Thoracic aorta (tissue), 2 donors: Measurements from ENCODE around the gene TIMP1. TPM values are rescaled to one million over a fixed set of nuclear protein-coding genes. Genes with fewer than 3 reads are reported as not detected.

Source experiments
- ATAC-seq: fragments of 150-250 bp; one replicate; pipeline ENCODE4 v1.8.0; 2017; ENCODE audit warnings: low read depth; ENCODE audit not compliant: insufficient number of reproducible peaks, low FRiP score
- DNase-seq: peaks from one replicate; pipeline ENCODE4 v3.0.0-alpha.2; 2020; ENCODE audit warnings: low spot score
- H3K27ac ChIP-seq, 2 donors: fragments of 200-600 bp; sonication (generic); 1 replicate in 1 of 2; 2 replicates in 1 of 2; pipeline ENCODE4 v1.5.1; 2016; ENCODE audit warnings: mild to moderate bottlenecking in 2 of 2, moderate library complexity in 2 of 2
- H3K27me3 ChIP-seq: fragments of 200-600 bp; sonication (generic); replicated peaks from 2 replicates; pipeline ENCODE4 v1.6.0; 2016; ENCODE audit warnings: mild to moderate bottlenecking; ENCODE audit not compliant: insufficient read depth
- H3K36me3 ChIP-seq: fragments of 200-600 bp; sonication (generic); one replicate; pipeline ENCODE4 v1.5.1; 2016
- H3K4me1 ChIP-seq, 2 donors: fragments of 200-600 bp; sonication (generic); 1 replicate in 1 of 2; 2 replicates in 1 of 2; pipeline versions ENCODE4 v1.5.1 to v1.6.0; 2016; ENCODE audit warnings: low read depth in 2 of 2, mild to moderate bottlenecking in 1 of 2; ENCODE audit not compliant: control insufficient read depth in 1 of 2
- H3K4me3 ChIP-seq: fragments of 200-600 bp; sonication (generic); 2 replicates; pipeline ENCODE4 v1.5.1; 2016; ENCODE audit warnings: mild to moderate bottlenecking
- H3K9me3 ChIP-seq: fragments of 200-600 bp; sonication (generic); 2 replicates; pipeline ENCODE4 v1.5.1; 2016
- CTCF ChIP-seq: fragments of 200-600 bp; sonication (generic); IDR thresholded peaks from one replicate; pipeline ENCODE4 v1.5.1; 2019; ENCODE audit warnings: antibody characterized with exemption
- total RNA-seq, 2 donors: library from RNA; depleted of rRNA; stranded (reverse); fragments of >200 nt; gene quantifications; one replicate each; pipeline versions ENCODE4 v1.1.0 to v1.2.3, GENCODE V29; 2016

TIMP1 gene
- total RNA-seq, 2 donors from 2014 or later: 635 to 1,379 TPM

GRCh38 chrX:47556045-47556623 lies 26.1 kb upstream of the TIMP1 start:
- ATAC-seq: peak; percentile 91
- TF ChIP-seq CTCF: no peak

GRCh38 chrX:47558436-47558835 lies 23.8 kb upstream of the TIMP1 start:
- H3K4me3 ChIP-seq: no peak overlapping the region
- no peak for ATAC-seq
- H3K4me1 ChIP-seq: peaks cover 3 to 16% of the 10 kb centered on the region in 2 donors

More at GRCh38 chrX:47556045-47556623, 26.1 kb upstream of the TIMP1 start:
- peak; percentile 73 for DNase-seq
- Histone ChIP-seq H3K27ac (peak overlapping the region; percentile 84 to 86), H3K9me3 (no peaks in the 10 kb centered on the region), H3K4me3 (peak overlapping the region; percentile 78), H3K27me3 (no peaks in the 10 kb centered on the region), H3K4me1 (no peaks in the 10 kb centered on the region), H3K36me3 (no peaks in the 10 kb centered on the region)

DNA sequence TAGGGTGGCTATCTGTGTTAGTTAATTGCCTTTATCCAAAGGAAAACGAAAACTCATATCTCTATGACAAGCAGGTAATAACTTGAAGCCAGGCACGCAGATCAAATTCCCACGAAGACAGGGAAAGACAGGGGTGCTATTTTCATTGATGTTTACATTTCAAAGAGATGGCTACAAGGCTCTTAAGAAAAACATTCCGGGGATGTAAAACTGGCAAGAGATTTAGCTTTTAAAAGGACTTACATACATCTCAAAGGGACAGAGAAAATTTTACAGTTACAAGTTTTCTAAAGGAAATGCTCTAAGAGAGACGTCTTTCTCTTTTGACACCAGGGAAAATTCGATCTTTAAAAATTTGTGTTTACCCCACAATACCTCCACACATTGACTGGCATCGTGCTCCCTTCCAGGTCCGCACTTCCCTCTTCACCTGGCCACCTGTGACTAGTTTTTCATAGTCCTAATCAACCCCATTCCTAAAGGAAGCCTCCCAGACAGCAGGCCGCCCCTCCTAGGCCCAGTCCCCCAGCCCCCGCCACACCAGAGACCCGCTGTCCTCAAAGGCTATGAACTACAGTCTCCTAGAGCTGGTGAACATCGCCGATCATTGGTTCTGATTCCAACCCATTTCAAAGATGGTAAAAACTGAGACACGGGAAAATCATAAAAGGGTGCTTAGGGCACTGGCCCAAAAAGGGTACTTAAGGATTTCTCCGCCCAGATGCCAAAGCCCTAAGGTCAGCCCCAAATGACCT lies 21.9 kb upstream of the TIMP1 start:
- H3K4me1 ChIP-seq: peaks cover 3 to 21% of the 10 kb centered on the region in 2 donors
- peak overlapping the region; percentile 91 to 93 for H3K27ac ChIP-seq
- H3K9me3 ChIP-seq: no peaks in the 10 kb centered on the region
- peaks cover 5% of the 10 kb centered on the region for H3K36me3 ChIP-seq
- H3K27me3 ChIP-seq: no peaks in the 10 kb centered on the region
- DNase-seq: no peak
- TF ChIP-seq CTCF: no peak
- H3K4me3 ChIP-seq: peak overlapping the region; percentile 88
- ATAC-seq: no peak

More at GRCh38 chrX:47558436-47558835, 23.8 kb upstream of the TIMP1 start:
- H3K27me3 ChIP-seq: no peaks in the 10 kb centered on the region
- no peak for DNase-seq
- H3K9me3 ChIP-seq: no peaks in the 10 kb centered on the region
- no peak for TF ChIP-seq CTCF
- H3K27ac ChIP-seq: no peak overlapping the region
- H3K36me3 ChIP-seq: no peaks in the 10 kb centered on the region

DNA sequence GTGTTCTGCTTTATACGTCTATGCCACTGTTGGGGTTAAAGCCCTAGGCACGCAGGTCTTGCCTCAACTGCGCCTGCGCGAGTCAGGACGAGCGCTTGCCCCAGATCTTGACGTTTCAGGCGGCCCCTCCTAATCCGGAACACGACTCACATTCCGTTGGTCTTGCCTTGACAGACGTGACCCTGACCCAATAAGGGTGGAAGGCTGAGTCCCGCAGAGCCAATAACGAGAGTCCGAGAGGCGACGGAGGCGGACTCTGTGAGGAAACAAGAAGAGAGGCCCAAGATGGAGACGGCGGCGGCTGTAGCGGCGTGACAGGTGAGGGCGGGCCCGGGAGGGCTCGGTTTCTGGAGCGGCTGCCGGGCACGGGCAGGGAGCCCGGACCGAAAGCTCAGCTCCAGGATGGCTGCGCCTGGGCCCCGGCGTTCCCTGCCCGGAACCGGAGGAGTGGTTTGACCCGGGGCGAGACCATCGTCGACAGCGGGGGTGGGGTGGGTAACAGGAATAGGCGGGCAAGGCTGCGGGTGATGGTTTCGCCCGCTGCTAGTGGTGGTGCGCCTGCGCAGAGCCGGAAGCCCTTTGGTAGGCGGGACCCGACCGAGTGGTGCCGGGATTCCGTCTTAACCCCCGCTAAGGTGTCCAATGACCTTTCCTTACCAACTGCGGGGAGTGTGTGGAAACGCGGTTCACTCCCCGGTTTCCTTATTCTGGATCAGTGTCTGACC lies 21.1 kb upstream of the TIMP1 start, which contains the start of gene ARAF:
Gene ARAF, plus strand, starts transcription at position 272 of the 725 bp plus-strand sequence. CDS start 1,763 bp downstream, outside the sequence.
- Histone ChIP-seq H3K27me3 (no peaks in the 10 kb centered on the region), H3K27ac (peak within 1 kb of the TSS; percentile 91 to 93), H3K4me3 (peak within 1 kb of the TSS; percentile 88), H3K9me3 (no peaks in the 10 kb centered on the region), H3K36me3 (peaks cover 5% of the 10 kb centered on the region), H3K4me1 (peaks cover 3 to 21% of the 10 kb centered on the region in 2 donors)
- ATAC-seq (peak; percentile 96), DNase-seq (peak; percentile 89)
- TF ChIP-seq CTCF: no peak
